ENCODE results near the gene MALT1. TPM values are rescaled to one million over a fixed set of nuclear protein-coding genes. Genes with fewer than 3 reads are reported as not detected.
"Not testable (repeated sequence)": the region's sequence is repeated elsewhere in the genome, so short reads cannot be mapped to it uniquely, and the experiment has no call there.

MALT1 gene
- total RNA-seq, 2 donors from 2014 or later, result 40.8 to 50.6 TPM

DNA sequence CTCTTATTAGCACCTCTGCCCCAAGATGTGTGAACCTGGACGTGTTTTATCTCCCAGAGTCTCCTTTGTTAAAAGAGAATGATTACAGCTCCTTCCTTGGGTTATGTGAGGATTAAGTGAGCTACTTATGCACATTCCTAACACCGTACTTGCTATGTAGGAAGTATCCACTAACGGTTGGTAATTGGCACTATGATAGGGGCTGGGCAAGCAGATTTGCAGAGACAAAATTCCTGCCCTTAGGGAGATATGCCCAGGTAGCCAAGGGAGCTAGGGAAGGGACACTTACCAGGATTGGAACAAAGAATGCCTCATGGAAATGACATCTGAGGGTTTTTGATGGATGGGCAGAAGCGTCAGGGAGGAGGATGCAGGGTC lies 30.8 kb upstream of the MALT1 start:
- Mint-ChIP-seq H3K4me1 (ENCODE audit: low read depth) (peaks cover 32% of the 10 kb centered on the region), H3K9me3 (peaks cover 0 to 1% of the 10 kb centered on the region in 2 donors), H3K36me3 (ENCODE audit: insufficient read depth in 2 of 2) (no peaks in the 10 kb centered on the region), H3K27ac (no peak overlapping the region), H3K4me3 (no peak overlapping the region), H3K27me3 (ENCODE audit: low read depth) (peaks cover 11% of the 10 kb centered on the region)
- DNase-seq (no peak), ATAC-seq (replicated peaks in 1 of 2) (no peak)

- no peak overlapping the region for H3K27ac Mint-ChIP-seq
- peaks cover 26% of the 10 kb centered on the region for H3K4me1 Mint-ChIP-seq (ENCODE audit: low read depth)
- ATAC-seq (replicated peaks in 1 of 2) (peak in 1 of 2 donors; percentile 58), DNase-seq (no peak)
- H3K9me3 Mint-ChIP-seq, result peaks cover 0 to 1% of the 10 kb centered on the region in 2 donors
- no peak overlapping the region for H3K4me3 Mint-ChIP-seq
- no peaks in the 10 kb centered on the region for H3K36me3 Mint-ChIP-seq (ENCODE audit: insufficient read depth in 2 of 2)
- H3K27me3 Mint-ChIP-seq (ENCODE audit: low read depth), result peaks cover 11% of the 10 kb centered on the region
Observed at GRCh38 chr18:58640891-58641610, 30.2 kb upstream of the MALT1 start.

DNA sequence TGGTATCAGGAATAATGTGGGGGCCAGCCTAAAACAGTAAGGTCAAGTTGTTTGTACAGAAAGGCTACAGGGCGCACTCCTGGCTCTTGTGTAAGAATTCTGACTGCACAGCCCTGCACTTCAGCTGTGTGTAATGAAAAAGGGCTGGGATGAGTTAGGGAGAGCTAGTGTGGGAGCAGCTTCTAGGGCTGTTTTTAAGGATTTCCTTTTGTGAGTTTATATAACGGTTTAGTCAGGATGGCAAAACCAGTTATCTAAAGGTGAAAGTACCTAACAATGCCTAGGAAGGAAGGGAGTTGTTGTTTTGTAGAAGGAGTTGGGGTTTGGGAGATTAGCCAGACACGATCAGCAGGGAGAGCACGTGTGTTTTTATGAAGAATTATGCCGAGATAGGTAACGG lies 27.7 kb upstream of the MALT1 start:
- not testable (repeated sequence) for H3K36me3 Mint-ChIP-seq (ENCODE audit: insufficient read depth in 2 of 2); H3K4me3 Mint-ChIP-seq; H3K27ac Mint-ChIP-seq; ATAC-seq (replicated peaks in 1 of 2); DNase-seq; H3K27me3 Mint-ChIP-seq (ENCODE audit: low read depth); H3K9me3 Mint-ChIP-seq
- H3K4me1 Mint-ChIP-seq (ENCODE audit: low read depth), result peaks cover 20% of the 10 kb centered on the region

GRCh38 chr18:58645398-58645797 lies 25.9 kb upstream of the MALT1 start:
- DNase-seq, result no peak

DNA sequence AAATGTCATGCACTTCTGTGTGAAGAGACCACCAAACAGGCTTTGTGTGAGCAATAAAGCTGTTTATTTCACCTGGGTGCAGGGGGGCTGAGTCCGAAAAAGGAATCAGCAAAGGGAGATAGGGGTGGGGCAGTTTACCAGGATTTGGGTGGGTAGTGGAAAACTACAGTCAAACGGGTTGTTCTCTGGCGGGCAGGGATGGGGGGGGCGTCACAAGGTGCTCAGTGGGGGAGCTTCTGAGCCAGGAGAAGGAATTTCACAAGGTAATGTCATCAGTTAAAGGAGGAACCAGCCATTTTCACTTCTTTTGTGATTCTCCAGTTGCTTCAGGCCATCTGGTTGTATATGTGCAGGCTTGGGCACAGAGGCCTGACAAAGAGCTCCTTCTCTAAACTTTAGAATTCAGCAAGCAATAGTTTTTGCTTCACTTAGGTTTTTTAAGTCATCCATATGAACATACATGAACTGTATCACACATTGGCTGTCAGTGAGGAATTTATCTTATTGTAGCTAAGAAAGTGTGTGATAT lies 24.9 kb upstream of the MALT1 start:
- Mint-ChIP-seq H3K4me1 (ENCODE audit: low read depth) (peaks cover 34% of the 10 kb centered on the region), H3K4me3 (no peak overlapping the region), H3K27me3 (ENCODE audit: low read depth) (peaks cover 7% of the 10 kb centered on the region), H3K9me3 (no peaks in the 10 kb centered on the region), H3K27ac (no peak overlapping the region), H3K36me3 (ENCODE audit: insufficient read depth in 2 of 2) (peaks cover 0 to 4% of the 10 kb centered on the region in 2 donors)
- DNase-seq (no peak), ATAC-seq (replicated peaks in 1 of 2) (no peak)

More at GRCh38 chr18:58645398-58645797, 25.9 kb upstream of the MALT1 start:
- no peak overlapping the region for H3K27ac Mint-ChIP-seq
- peaks cover 28% of the 10 kb centered on the region for H3K4me1 Mint-ChIP-seq (ENCODE audit: low read depth)
- H3K36me3 Mint-ChIP-seq (ENCODE audit: insufficient read depth in 2 of 2), result peaks cover 0 to 4% of the 10 kb centered on the region in 2 donors
- peaks cover 7% of the 10 kb centered on the region for H3K27me3 Mint-ChIP-seq (ENCODE audit: low read depth)
- H3K4me3 Mint-ChIP-seq, result no peak overlapping the region
- no peaks in the 10 kb centered on the region for H3K9me3 Mint-ChIP-seq
- no peak for ATAC-seq (replicated peaks in 1 of 2)

- Mint-ChIP-seq H3K4me1 (ENCODE audit: low read depth) (peaks cover 63% of the 10 kb centered on the region), H3K27ac (peak overlapping the region; percentile 7), H3K9me3 (peaks cover 5 to 10% of the 10 kb centered on the region in 2 donors), H3K4me3 (peak overlapping the region; percentile 17 to 54), H3K36me3 (ENCODE audit: insufficient read depth in 2 of 2) (peaks cover 3 to 19% of the 10 kb centered on the region in 2 donors), H3K27me3 (ENCODE audit: low read depth) (peaks cover 7% of the 10 kb centered on the region)
- peak; percentile 45 to 51 for DNase-seq
- ATAC-seq (replicated peaks in 1 of 2), result peak; percentile 94 to 96
Observed at GRCh38 chr18:58649966-58650816, 21.1 kb upstream of the MALT1 start.

- Mint-ChIP-seq H3K36me3 (ENCODE audit: insufficient read depth in 2 of 2) (peaks cover 3 to 22% of the 10 kb centered on the region in 2 donors), H3K27ac (peak overlapping the region; percentile 7), H3K4me3 (peak overlapping the region; percentile 13 to 54), H3K4me1 (ENCODE audit: low read depth) (peaks cover 63% of the 10 kb centered on the region)
- H3K27me3 Mint-ChIP-seq (ENCODE audit: low read depth); ATAC-seq (replicated peaks in 1 of 2); H3K9me3 Mint-ChIP-seq; DNase-seq: not testable (repeated sequence)
Observed at GRCh38 chr18:58650830-58651229, 20.4 kb upstream of the MALT1 start.

DNA sequence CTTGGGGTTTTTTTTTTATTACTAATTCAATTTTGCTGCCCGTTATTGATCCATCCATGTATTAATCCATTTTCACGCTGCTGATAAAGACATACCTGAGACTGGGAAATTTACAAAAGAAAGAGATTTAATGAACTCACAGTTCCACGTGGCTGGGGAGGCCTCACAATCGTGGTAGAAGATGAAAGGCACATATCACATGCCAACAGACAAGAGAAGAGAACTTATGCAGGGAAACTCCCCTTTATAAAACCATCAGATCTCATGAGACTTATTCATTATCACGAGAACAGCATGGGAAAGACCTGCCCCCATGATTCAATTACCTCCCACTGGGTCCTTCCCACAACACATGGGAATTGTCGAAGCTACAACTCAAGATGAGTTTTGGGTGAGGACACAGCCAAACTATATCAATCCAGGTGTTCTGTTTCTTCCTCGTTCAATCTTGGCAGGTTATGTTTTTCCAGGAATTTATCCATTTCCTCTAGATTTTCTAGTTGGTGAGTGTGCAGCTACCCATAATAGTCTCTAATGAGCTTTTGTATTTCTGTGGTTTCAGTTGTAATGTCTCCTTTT lies 18.0 kb upstream of the MALT1 start:
- H3K4me1 Mint-ChIP-seq (ENCODE audit: low read depth), result peaks cover 75% of the 10 kb centered on the region
- H3K9me3 Mint-ChIP-seq; H3K27ac Mint-ChIP-seq; DNase-seq; H3K27me3 Mint-ChIP-seq (ENCODE audit: low read depth); ATAC-seq (replicated peaks in 1 of 2): not testable (repeated sequence)
- peaks cover 3 to 18% of the 10 kb centered on the region in 2 donors for H3K36me3 Mint-ChIP-seq (ENCODE audit: insufficient read depth in 2 of 2)
- peak overlapping the region in 1 of 2 donors; percentile 11 for H3K4me3 Mint-ChIP-seq

DNA sequence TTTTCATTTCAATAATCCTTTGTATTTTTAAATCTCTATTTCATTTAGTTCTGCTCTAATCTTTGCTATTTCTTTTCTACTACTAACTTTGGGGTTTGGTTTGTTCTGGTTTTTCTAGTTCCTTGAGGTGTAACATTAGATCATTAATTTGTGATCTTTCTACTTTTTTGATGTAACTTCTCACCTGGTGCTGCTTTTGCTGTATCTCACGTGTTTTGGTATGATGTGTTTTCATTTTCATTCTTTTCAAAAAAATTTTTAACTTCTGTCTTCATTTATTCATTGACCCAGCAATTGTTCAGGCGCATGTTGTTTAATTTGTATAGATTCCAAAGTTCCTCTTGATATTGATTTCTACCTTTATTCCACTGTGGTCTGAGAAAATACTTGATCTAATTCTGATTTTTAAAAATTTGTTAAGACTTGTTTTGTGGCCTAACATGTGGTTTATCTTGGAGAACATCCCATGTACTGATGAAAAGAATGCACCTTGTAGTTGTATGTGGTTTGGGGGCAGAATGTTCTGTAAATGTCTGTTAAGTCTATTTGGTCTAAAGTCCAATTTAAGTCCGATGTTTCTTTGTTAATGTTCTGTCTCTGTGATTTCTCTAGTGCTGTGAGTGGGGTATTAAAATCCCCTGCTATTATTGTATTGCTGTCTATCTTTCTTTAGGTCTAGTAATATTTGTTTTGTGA lies 17.3 kb upstream of the MALT1 start:
- Mint-ChIP-seq H3K9me3 (peaks cover 7 to 10% of the 10 kb centered on the region in 2 donors), H3K27ac (peak overlapping the region; percentile 3), H3K27me3 (ENCODE audit: low read depth) (no peaks in the 10 kb centered on the region), H3K36me3 (ENCODE audit: insufficient read depth in 2 of 2) (peaks cover 3 to 18% of the 10 kb centered on the region in 2 donors), H3K4me3 (peak overlapping the region; percentile 6 to 11), H3K4me1 (ENCODE audit: low read depth) (peaks cover 74% of the 10 kb centered on the region)
- ATAC-seq (replicated peaks in 1 of 2) (no peak), DNase-seq (no peak)

- DNase-seq (no peak), ATAC-seq (replicated peaks in 1 of 2) (no peak)
- H3K4me3 Mint-ChIP-seq, result no peak overlapping the region
- peaks cover 7 to 10% of the 10 kb centered on the region in 2 donors for H3K9me3 Mint-ChIP-seq
- H3K36me3 Mint-ChIP-seq (ENCODE audit: insufficient read depth in 2 of 2), result peaks cover 3 to 18% of the 10 kb centered on the region in 2 donors
- H3K27me3 Mint-ChIP-seq (ENCODE audit: low read depth), result no peaks in the 10 kb centered on the region
- no peak overlapping the region for H3K27ac Mint-ChIP-seq
- peaks cover 73% of the 10 kb centered on the region for H3K4me1 Mint-ChIP-seq (ENCODE audit: low read depth)
Observed at GRCh38 chr18:58654896-58655614, 16.2 kb upstream of the MALT1 start.

DNA sequence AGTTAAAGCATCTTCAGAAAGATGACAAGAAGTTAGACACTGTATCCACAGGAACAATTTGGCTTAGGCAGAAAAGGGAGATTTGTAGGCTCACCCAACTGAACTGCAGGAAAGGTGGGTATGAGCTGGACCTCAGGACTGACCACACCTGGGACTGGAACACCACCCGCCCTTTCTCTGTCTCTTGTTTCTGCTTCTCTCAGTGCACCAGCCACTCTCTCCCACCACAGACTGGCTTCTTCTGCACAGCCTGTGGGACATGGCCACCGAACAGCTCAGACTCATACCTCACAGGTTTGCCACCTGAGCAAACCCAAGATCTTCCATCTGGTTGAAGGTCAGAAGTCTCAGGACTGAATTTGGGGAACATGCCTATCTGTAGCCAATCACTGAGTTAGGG lies 14.2 kb upstream of the MALT1 start:
- peaks cover 7 to 10% of the 10 kb centered on the region in 2 donors for H3K9me3 Mint-ChIP-seq
- H3K4me1 Mint-ChIP-seq (ENCODE audit: low read depth), result peaks cover 70% of the 10 kb centered on the region
- ATAC-seq (replicated peaks in 1 of 2) (no peak), DNase-seq (no peak)
- H3K36me3 Mint-ChIP-seq (ENCODE audit: insufficient read depth in 2 of 2), result peaks cover 3 to 18% of the 10 kb centered on the region in 2 donors
- no peaks in the 10 kb centered on the region for H3K27me3 Mint-ChIP-seq (ENCODE audit: low read depth)
- no peak overlapping the region for H3K4me3 Mint-ChIP-seq
- no peak overlapping the region for H3K27ac Mint-ChIP-seq

DNA sequence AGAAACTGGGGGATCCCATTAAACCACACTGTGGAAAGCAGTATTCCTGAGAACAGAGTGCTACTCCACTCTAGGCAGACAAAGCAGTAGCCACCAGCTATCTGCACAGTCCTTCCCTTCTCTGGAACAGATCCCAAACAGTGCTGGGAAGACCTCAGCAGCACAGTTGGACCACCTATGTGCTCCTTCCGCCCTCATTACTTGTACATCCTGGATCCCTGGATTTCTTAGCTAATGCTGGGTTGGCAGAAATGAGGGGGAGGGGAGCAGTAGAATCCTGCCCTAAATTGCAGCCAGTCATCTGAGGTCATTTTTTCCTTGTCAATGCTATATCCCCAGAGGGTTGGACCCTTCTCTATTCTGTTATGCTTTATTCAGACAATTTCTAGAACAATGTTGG lies 13.8 kb upstream of the MALT1 start:
- H3K9me3 Mint-ChIP-seq, result peaks cover 7 to 10% of the 10 kb centered on the region in 2 donors
- DNase-seq (no peak), ATAC-seq (replicated peaks in 1 of 2) (no peak)
- H3K27me3 Mint-ChIP-seq (ENCODE audit: low read depth), result no peaks in the 10 kb centered on the region
- H3K27ac Mint-ChIP-seq, result no peak overlapping the region
- peaks cover 67% of the 10 kb centered on the region for H3K4me1 Mint-ChIP-seq (ENCODE audit: low read depth)
- no peak overlapping the region for H3K4me3 Mint-ChIP-seq
- peaks cover 3 to 18% of the 10 kb centered on the region in 2 donors for H3K36me3 Mint-ChIP-seq (ENCODE audit: insufficient read depth in 2 of 2)

Measured in activated T-cell treated with anti-CD3 and anti-CD28 coated beads, Interleukin-2, amount 50 U/mL, for 72 hours (primary cell).